Adipose tissue (tissue), 3 donors: ENCODE data around the gene NR4A2. TPM values are rescaled to one million over a fixed set of nuclear protein-coding genes. Genes with fewer than 3 reads are reported as not detected.

Experiments
- H3K27ac ChIP-seq: one replicate; pipeline ENCODE4 v1.5.1; 2013; ENCODE audit warnings: low read depth, low read length
- WGBS, 3 donors: extraction: QIAGEN DNeasy Blood & Tissue Kit; methylation state at CpG; one replicate each; pipeline ENCODE4 v1.1.7; 2013; 5-methylcytosine and 5-hydroxymethylcytosine counted together
- polyA plus RNA-seq, 3 donors: library from polyadenylated mRNA; stranded (reverse); fragments of 200-250 nt; gene quantifications; one replicate each; pipeline ENCODE4 v1.2.3, GENCODE V29; 2013
- donor health status: healthy with polysubstance abuse.
- donor health status: Bipolar disorder and iron deficiency.
- donor health status: healthy.

The NR4A2 gene
- polyA plus RNA-seq, 3 donors = 4.0 to 93.8 (median 13.1) TPM

DNA sequence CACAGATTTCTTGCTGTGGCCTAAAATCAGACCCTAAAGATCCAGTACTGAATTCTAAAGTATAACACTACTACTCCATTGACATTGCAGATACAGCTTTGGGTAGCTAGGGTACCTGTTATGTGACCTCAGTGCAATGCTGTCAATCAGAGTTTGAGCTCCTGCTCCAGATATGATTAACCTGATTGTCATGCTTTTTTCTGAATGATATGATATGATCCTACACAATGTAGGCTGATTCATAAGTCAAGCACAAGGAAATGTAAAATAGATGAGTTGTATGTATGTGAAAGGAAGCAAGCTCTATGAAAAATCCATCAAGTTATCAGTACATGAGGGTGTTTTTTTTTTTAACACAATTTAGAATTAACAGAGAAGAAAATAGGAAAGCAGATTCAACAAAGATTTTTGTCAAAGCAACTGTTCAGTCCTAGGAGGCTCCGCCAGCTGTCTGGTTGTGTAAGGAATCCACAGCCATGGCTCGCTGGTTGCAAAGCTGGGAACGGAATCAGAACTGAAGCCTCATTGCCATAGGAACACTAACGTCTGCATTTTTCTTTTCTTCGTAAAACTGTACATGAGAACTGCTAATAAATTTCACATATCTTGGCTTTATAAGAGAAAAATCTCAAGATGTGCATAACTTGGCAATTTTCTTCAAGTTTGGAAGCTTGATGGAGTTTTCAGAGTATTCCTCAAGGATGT is 52.9 kb downstream of the NR4A2 start:
- WGBS, 3 donors = 63 to 72% (median 67%) methylated on average over 5 of the region's 5 CpGs
- H3K27ac ChIP-seq = no peak overlapping the region

Other genes with a start within 250 kb of the NR4A2 start
- gene GPD2, start 103.7 kb upstream of the NR4A2 start, polyA plus RNA-seq = 10 to 100 TPM in 2 of 3 donors, 1 to 10 TPM in 1; 5.7 to 12.1 (median 10.5) TPM